HG02763 (cell line): ENCODE data around the gene PYM1.
"Not testable (repeated sequence)": the region's sequence is repeated elsewhere in the genome, so short reads cannot be mapped to it uniquely, and the experiment has no call there.

Experiments used
- ATAC-seq: cut with Tn5 transposase; IDR thresholded peaks from one replicate; pipeline ENCODE4 v1.9.1; 2021; ENCODE audit warnings: mild to moderate bottlenecking, moderate library complexity; ENCODE audit not compliant: unreplicated experiment

PYM1 gene

GRCh38 chr12:55915482-55915859 lies 12.2 kb downstream of the PYM1 start:
- ATAC-seq = no peak

- no peak for ATAC-seq
Measured at GRCh38 chr12:55912908-55913307, 14.8 kb downstream of the PYM1 start.

GRCh38 chr12:55909513-55909884 lies 18.2 kb downstream of the PYM1 start:
- ATAC-seq = no peak

GRCh38 chr12:55908726-55909512 lies 18.8 kb downstream of the PYM1 start:
- ATAC-seq = no peak

DNA sequence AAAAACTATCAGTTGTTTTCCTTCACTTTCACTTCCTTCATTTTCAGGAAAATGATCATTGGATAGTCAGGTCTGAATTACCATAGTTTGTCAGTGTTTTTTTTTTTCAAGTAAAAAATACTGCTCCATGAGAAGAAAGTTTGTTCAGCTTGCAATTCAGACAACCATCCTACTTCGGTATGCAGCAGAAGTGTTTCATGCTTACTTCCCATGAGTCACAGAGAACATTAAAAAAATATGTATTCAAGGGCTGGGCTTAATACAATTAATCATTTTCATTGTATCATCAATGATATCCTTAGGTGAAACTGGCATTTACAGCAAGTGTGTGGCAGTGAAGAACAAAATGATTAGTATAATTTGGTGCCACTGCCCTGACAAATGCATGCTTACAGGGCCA lies 21.6 kb downstream of the PYM1 start:
- ATAC-seq = no peak

DNA sequence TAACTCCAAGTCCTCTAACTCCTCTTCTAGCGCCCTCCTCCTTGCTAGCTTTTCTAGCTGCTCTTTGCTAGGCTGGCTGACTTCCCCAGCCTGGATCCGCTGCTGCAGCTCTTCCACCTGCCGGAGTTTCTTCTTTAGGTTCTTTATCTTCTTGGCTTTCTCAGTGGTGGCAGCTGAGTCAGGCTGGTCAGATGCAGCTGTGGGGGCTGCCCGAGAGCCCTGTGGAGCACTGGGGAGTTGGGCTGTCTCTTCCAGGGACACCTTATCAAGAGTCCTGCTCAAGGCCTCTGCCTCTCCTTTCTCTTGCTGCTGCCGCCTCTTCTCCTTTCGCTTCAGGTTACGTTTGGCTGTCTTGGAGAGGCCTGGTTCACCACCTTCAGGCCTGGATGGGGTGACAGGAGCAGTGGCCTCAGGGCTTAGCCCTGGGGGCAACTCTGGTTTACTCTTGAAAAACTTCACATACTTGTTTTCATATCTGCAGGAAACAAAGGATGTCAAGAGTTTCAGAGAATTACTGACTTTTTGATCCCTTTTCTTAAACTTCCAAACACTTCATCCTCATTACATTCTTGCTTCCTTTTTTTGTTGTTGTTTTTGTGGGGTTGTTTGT lies 25.7 kb downstream of the PYM1 start:
- no peak for ATAC-seq

- ATAC-seq = no peak
Measured at GRCh38 chr12:55899082-55899481, 28.6 kb downstream of the PYM1 start.

GRCh38 chr12:55893723-55894122 lies 34.0 kb downstream of the PYM1 start:
- ATAC-seq = no peak

DNA sequence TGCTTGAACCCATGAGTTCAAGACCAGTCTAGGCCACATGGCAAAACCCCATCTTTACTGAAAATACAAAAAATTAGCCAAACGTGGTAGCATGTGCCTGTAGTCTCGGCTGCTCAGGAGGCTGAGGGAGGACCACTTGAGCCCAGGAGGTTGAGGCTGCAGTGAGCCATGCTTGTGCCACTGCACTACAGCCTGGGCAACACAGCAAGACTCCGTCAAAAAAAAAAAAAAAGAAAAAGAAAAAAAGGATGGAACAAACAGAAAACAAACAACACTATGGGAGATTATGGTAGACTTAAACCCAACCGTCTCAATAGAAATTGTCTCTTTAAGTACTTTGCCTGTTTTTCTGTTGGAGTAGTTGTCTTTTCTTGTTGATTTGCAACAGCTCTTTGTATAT lies 36.4 kb downstream of the PYM1 start:
- ATAC-seq = no peak

DNA sequence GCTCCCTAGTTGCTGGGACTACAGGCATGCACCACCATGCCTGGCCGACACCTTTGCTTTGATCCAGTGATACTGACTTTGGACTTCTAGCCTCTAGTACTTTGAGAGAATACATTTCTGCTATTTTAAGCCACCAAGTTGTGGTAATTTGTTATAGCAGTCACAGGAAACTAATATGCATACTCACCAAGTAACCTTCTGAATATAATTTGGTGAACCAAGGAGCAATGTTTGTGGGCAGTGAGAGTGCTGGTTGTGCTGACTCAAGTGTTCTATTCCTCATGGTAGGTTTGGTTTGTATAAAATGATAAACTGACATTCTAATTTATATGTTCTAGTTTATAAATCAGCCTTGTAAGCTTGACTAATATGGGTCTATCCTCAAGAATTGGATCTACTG lies 42.6 kb downstream of the PYM1 start:
- no peak for ATAC-seq

DNA sequence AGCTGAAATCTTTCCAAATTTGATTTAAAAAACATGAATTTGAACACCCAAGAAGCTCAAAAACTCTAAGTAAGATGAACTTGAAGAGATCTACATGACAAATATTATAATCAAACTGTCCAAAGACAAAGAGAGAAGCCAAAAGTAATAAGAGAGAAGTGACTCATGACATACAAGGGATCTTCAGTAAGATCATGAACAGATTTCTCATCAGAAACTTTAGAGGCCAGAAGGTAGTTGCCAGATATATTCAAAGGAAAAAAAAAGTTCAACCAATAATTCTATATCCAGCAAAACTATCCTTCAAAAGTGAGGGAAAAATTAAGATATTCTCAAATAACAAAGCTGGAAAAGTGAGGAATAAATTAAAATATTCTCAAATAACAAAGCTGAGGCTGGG lies 49.9 kb downstream of the PYM1 start:
- ATAC-seq = no peak

- ATAC-seq = no peak
Measured at GRCh38 chr12:55875704-55876467, 51.8 kb downstream of the PYM1 start.

DNA sequence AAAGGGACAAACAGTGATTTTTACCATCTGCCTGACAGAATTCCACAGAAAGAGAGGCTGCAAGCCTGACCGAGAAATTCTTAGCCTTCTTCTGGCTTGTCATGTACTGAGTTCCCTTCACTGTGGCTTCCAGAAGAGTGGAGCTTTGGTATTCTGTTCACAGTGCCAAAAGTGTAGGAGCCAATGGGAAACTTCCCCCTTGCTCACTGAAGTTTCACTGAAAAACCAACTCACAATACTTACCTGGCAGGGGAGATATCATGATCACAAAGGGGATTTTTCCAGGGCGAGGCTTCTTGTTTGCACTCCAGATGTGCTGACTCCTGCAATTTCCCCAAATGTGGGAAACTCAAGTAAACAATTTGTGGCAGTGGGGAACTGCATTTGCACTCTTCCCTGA lies 53.3 kb downstream of the PYM1 start:
- no peak for ATAC-seq

- ATAC-seq = not testable (repeated sequence)
Measured at GRCh38 chr12:55866454-55867004, 61.2 kb downstream of the PYM1 start.

DNA sequence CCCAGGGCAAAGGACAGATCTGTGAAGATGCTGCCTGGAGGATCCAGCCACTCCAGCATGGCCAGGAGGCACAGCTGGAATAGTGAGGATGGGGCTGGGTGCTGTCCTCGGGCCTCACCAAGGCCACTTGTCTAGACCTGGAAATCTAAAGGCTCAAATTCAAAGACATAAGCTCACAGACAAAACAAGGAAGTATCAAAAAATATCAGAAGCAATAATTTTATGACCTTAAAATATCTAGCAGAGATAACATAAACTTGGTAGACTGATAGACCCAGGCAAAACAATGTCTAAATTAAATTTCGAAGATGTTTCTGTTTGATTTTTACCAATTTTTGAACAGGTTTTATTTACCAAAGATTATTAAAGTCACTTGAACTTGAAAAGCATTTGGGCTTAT lies 62.4 kb downstream of the PYM1 start:
- no peak for ATAC-seq

- ATAC-seq = not testable (repeated sequence)
Measured at GRCh38 chr12:55862931-55863330, 64.8 kb downstream of the PYM1 start.

GRCh38 chr12:55862286-55862685 lies 65.4 kb downstream of the PYM1 start:
- no peak for ATAC-seq

GRCh38 chr12:55861871-55862270 lies 65.8 kb downstream of the PYM1 start:
- no peak for ATAC-seq

- ATAC-seq = no peak
Measured at GRCh38 chr12:55861396-55861795, 66.3 kb downstream of the PYM1 start.

GRCh38 chr12:55852740-55853139 lies 75.0 kb downstream of the PYM1 start:
- no peak for ATAC-seq
